ENCODE measurements around the gene TRAPPC6A. TPM values are rescaled to one million over a fixed set of nuclear protein-coding genes. Genes with fewer than 3 reads are reported as not detected.

Gene TRAPPC6A
- total and polyA plus RNA-seq, 11 donors = 7.7 to 22.8 (median 18.6) TPM

DNA sequence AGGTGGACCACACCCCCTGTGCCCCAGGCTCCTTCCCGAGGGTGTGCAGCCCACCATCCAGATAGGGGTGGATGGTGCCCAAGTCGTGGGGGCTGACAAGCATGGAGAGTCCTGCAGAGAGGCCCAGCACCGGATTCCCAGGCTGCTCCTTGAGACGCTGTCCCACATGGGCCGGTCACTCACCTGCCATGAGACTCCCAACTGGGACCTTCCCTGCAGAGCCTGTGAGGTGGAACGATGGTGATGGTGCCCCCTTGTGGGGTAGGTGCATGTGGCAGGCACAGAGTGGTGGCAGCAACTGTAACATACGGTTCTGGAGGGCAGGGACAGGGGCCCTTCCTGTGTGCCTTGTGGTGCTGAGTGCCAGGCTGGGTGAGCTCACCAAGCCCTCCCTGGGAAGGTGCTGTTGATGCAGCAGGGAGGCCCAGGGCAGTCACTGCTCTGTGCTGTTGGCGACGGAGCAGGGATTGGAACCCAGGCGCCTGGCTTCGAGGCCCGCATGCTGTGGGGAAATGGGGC is 52.0 kb downstream of the TRAPPC6A start:
- no peak overlapping the region for H3K27ac ChIP-seq
- intact Hi-C loops (cut with DNase I) = loop anchor here in 2 of 10 donors (5.0 kb wide), 2 partner anchors 51 to 109 kb away; partner anchors contain the start of genes BLOC1S3 (in 1 of the 2) and TRAPPC6A (in 1 of the 2)
- TF ChIP-seq, protein P1, sequence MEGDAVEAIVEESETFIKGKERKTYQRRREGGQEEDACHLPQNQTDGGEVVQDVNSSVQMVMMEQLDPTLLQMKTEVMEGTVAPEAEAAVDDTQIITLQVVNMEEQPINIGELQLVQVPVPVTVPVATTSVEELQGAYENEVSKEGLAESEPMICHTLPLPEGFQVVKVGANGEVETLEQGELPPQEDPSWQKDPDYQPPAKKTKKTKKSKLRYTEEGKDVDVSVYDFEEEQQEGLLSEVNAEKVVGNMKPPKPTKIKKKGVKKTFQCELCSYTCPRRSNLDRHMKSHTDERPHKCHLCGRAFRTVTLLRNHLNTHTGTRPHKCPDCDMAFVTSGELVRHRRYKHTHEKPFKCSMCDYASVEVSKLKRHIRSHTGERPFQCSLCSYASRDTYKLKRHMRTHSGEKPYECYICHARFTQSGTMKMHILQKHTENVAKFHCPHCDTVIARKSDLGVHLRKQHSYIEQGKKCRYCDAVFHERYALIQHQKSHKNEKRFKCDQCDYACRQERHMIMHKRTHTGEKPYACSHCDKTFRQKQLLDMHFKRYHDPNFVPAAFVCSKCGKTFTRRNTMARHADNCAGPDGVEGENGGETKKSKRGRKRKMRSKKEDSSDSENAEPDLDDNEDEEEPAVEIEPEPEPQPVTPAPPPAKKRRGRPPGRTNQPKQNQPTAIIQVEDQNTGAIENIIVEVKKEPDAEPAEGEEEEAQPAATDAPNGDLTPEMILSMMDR (IDR thresholded peaks at IDR 0.05) = peak; percentile 48 to 73 (median 57)
- TF ChIP-seq POLR2A (IDR thresholded peaks at IDR 0.05) = no peak
- no peak overlapping the region for H3K4me3 ChIP-seq
- H3K27me3 ChIP-seq = no peaks in the 10 kb centered on the region
- H3K4me1 ChIP-seq = peaks cover 0 to 7% (median 0%) of the 10 kb centered on the region in 12 donors
- H3K9me3 ChIP-seq = no peaks in the 10 kb centered on the region
- ATAC-seq = peak; percentile 38 to 79 (median 70)
- no peaks in the 10 kb centered on the region for H3K36me3 ChIP-seq
- peak in 4 of 5 donors; percentile 37 to 66 (median 44) for DNase-seq
- 59 to 66% (median 62%) methylated on average over 8 to 12 of the region's 12 CpGs for WGBS, 4 donors

DNA sequence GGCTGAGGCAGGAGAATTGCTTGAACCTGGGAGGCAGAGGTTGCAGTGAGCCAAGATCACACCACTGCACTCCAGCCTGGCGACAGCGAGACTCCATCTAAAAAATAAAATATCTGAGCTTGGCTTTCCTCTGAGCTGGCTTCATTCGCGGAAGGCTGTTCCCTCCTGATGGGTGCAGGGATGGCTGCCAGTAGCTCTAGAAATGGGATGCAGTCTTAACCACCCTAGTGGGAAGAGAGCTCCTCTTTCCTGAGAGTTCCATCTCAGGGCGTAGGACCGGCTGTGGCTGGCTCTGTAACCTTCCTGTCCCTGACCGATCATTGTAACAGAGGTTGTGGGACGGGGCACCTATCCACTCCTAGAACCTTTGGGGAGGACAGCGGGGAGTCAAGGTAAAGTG is 52.7 kb downstream of the TRAPPC6A start:
- WGBS, 4 donors = 88 to 96% (median 93%) methylated on average over 9 of the region's 9 CpGs
- intact Hi-C loops (cut with DNase I) = loop anchor here in 2 of 10 donors (5.0 kb wide), 2 partner anchors 52 to 108 kb away; partner anchors contain the start of genes BLOC1S3 (in 1 of the 2) and TRAPPC6A (in 1 of the 2)

DNA sequence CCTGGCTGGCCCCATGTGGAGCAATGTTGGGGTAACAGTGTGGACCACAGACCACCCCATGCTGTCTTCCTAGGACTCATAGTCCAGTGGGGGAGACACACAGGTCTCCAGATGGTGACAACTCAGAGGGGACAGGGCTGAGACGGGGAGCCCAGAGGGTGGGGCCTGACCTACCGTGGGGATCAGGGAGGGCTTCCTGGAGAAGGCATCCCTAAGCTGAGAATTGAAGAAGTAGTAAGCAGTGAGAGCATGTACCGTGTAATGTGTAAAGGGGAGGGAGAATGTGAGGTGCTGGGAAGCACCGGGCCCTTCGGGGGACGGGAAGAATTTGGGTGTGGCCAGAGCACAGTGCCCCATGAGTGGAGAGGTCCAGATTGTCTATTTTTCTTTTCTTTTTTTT is 54.0 kb downstream of the TRAPPC6A start:
- no peak for DNase-seq
- no peak for ATAC-seq

More for the DNA sequence above, 52.7 kb downstream of the TRAPPC6A start:
- H3K36me3 ChIP-seq = no peaks in the 10 kb centered on the region
- DNase-seq (no peak), ATAC-seq (no peak)
- H3K9me3 ChIP-seq = no peaks in the 10 kb centered on the region
- no peak for TF ChIP-seq POLR2A (IDR thresholded peaks at IDR 0.05)
- TF ChIP-seq, protein P1 (IDR thresholded peaks at IDR 0.05) = no peak
- peaks cover 0 to 7% (median 0%) of the 10 kb centered on the region in 12 donors for H3K4me1 ChIP-seq
- H3K27me3 ChIP-seq = no peaks in the 10 kb centered on the region
- H3K27ac ChIP-seq = no peak overlapping the region
- no peak overlapping the region for H3K4me3 ChIP-seq

DNA sequence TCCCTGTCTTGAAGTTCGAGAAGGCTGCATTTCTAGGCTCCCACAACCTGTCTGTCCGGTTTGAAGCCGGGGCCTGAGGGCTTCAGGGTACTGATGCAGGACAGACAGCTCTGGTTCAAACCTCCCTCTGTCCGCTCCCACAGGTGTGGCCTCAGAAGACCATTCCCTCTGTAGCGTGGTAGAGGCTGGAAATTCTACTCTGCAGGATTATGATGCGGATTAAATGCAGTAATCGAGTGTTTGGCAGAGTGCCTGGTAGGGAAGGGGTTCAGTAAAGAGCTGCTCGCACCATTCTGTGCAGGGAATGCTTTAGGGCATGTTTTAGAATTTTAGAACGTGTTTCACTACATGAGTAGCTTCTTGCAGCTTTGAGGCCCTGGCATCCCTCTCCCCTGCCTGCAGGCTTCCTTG is 54.6 kb downstream of the TRAPPC6A start:
- intact Hi-C loops (cut with DNase I) = no loop called here
- Histone ChIP-seq H3K4me1 (peaks cover 0 to 12% (median 4%) of the 10 kb centered on the region in 12 donors), H3K4me3 (no peak overlapping the region), H3K27me3 (no peaks in the 10 kb centered on the region), H3K27ac (no peak overlapping the region), H3K36me3 (no peaks in the 10 kb centered on the region), H3K9me3 (no peaks in the 10 kb centered on the region)
- no peak for ATAC-seq
- DNase-seq = no peak
- TF ChIP-seq POLR2A (IDR thresholded peaks at IDR 0.05) = no peak
- TF ChIP-seq, protein P1 (IDR thresholded peaks at IDR 0.05) = no peak
- 78 to 83% (median 81%) methylated on average over 9 of the region's 9 CpGs for WGBS, 4 donors

More for the DNA sequence above, 54.0 kb downstream of the TRAPPC6A start:
- 86 to 96% (median 91%) methylated on average over 6 of the region's 6 CpGs for WGBS, 4 donors
- Histone ChIP-seq H3K27me3 (no peaks in the 10 kb centered on the region), H3K36me3 (no peaks in the 10 kb centered on the region), H3K27ac (no peak overlapping the region), H3K4me3 (no peak overlapping the region), H3K4me1 (peaks cover 0 to 7% (median 0%) of the 10 kb centered on the region in 12 donors), H3K9me3 (no peaks in the 10 kb centered on the region)
- intact Hi-C loops (cut with DNase I) = no loop called here
- TF ChIP-seq, protein P1 (IDR thresholded peaks at IDR 0.05) = no peak
- no peak for TF ChIP-seq POLR2A (IDR thresholded peaks at IDR 0.05)
